HG02678 (cell line): ENCODE data around the gene TMEM121.
A peak's percentile ranks its signal among the peaks of the same experiment; 100 is the strongest.
"Not testable (repeated sequence)": the region's sequence is repeated elsewhere in the genome, so short reads cannot be mapped to it uniquely, and the experiment has no call there.

ENCODE experiments used
- ATAC-seq: cut with Tn5 transposase; IDR thresholded peaks from one replicate; pipeline ENCODE4 v1.9.1; 2021; ENCODE audit warnings: mild to moderate bottlenecking, moderate library complexity; ENCODE audit not compliant: unreplicated experiment

The TMEM121 gene

DNA sequence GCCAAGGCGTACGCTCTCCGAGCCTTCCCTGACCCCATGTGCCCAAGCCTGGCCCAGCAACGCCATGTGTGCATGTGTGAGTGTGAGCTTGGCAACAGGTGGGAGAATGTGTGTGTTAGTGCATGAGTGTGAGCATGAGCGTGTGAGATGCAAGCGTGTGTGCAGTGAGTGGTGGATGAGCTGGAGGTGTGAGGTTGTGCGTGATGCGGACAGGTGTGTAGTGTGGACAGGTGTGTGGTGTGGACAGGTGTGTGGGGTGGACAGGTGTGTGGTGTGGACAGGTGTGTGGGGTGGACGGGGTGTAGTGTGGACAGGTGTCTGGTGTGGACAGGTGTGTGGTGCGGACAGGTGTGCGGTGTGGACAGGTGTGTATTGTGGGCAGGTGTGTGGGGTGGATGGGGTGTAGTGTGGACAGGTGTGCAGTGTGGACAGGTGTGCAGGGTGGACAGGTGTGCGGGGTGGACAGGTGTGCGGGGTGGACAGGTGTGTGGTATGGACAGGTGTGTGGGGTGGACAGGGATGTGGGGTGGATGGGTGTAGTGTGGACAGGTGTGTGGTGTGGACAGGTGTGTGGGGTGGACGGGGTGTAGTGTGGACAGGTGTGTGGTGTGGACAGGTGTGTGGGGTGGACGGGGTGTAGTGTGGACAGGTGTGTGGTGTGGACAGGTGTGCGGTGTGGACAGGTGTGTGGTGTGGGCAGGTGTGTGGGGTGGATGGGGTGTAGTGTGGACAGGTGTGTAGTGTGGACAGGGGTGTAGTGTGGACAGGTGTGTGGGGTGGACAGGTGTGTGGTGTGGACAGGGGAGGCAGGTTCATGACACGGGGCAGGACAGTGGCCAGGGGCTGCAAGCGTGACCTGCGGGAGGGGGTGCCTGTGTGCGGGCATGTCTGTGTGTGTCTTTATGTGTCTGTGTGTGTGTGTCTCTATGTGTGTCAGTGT, 41.1 kb downstream of the TMEM121 start:
- ATAC-seq, result not testable (repeated sequence)

DNA sequence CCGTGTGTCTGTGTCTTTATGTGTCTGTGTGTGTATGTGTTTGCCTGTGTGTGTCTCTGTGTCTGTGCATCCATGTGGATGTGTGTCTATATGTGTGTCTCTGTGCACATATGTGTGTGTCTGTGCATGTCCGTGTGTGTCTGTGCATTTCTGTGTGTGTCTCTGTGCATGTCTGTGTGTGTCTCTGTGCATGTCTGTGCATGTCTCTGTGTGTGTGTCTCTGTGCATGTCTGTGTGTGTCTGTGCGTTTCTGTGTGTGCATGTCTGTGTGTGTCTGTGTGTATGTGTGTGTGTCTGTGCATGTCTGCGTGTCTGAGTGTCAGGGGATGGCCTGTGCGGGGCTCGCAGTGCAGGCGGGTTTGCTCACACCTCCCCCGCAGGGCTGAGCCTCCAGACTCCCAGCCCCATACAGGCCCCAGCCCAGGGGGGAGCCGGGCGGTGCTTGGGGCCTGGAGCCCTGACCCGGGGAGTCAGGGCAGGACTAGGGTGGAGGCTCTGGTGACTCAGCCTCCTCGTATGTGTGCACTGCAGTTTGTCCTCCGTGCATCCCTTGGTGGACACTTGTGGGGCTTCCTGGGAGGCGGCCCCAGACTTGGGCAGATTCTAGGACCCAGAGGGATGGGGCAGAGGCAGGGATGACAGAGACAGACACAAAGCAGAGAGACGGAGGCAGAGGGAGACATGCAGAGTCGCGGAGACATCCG, 41.9 kb downstream of the TMEM121 start:
- ATAC-seq, result not testable (repeated sequence)

DNA sequence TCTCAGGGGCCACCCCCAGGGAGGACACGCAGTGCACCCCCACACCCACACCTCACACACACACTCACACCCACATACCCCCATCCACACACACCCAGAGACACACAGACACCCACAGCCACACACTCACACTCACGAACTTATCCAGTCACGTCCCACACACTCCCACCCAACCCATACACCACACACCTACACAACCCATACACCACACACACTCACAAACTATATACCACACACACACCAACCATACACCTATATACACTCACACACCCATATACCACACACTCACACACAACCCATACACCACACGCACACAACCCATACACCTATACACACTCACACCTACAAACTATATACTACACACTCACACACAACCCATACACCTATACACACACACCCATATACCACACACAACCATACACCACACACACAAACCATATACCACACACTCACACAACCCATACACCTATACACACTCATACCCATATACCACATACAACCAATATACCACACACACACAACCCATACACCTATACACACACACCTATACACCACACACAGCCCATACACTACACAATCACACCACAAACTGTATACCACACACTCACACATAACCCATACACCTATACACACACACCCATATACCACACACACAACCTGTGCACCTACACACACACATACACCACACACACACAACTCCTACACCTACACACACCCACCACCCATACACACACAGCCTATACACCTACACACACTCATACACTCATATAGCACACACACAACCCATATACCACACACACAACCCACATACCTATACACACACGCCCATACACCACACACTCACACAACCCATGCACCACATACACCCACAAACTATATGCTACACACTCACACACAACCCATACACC, 42.7 kb downstream of the TMEM121 start:
- no peak for ATAC-seq

DNA sequence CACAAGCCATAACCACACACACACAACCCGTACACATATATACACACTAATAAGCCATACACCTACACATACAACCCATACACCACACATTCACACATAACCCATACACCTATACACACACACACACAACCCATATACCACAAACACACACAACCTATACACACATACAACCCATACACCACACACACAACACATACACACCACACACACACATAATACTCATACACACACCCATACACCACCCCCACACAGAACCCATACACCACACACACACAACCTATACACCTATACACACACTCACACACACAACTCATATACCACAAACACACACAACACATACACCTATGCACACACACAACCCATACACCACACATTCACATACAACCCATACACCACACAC, 44.1 kb downstream of the TMEM121 start:
- no peak for ATAC-seq

DNA sequence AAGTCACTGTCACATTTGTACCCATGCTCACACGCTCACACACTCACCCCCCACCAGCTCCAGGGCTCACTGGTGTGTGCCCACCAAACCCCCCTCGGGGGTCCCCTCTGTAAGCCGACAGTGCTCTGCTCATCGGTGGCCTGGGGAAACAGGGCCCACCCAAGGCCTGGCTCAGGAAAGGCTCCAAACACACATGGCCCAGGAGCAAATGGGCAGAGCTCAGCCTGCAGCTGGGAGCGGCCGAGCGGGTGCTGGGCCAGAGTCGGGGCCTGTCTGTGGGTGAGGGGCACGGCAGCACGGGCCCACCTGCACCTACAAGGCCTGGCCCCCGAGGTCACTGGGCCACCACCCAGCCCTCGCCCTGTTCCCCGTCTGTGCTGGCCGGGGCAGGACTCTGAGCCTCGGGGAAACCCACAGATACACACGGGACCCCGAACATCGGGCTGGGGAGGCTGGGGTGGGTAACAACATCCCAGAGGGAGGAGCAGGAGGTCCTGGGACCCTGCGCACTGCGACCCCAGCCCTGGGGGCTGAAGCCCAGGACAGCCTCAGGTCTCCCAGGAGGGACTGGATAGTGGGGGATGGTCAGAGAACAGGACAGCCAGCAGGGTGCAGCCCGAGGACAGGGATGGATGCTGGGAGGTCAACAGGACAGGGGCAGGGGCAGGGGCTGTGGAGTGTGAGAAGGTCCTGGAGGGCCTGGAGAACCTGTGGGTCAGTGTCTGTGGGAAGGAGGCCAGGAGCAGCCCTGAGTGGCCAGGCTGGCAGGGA, 45.0 kb downstream of the TMEM121 start:
- not testable (repeated sequence) for ATAC-seq

DNA sequence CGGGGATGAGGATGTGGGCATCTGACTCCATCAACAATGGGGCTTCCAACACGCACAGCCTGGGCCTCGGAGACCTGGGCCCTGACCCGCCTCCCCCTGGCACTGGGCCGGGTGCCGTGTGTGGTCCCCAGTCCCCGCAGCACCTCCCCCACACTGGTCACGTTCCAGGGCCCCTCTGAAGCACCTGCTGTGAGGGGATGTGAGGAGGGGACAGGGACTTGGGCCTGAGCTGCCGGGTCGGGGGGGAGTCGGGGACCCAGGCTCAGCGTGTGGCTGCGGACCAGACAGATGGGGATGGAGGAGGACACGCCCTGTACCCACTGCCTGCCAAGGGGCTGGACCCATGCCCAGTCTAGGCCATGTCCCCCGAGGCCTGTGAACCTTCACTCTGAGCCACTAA, 45.7 kb downstream of the TMEM121 start:
- not testable (repeated sequence) for ATAC-seq

DNA sequence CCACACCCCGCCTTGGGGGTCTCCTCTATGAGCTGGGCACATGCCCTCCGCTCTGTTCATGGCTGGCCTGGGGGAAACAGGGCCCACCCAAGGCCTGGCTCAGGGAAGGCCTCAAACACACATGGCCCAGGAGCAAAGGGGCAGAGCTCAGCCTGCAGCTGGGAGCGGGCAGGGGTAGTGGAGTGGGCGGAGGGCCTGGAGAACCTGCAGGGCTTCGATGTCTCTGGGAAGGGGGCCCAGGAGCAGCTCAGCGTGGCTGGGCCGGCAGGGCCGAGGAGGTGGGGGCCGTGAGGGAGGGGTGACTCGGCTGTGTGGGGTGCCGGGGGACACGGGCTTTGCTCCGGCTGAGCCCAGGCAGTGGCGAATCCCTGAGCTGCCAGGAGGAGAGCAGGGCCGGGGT, 47.5 kb downstream of the TMEM121 start:
- not testable (repeated sequence) for ATAC-seq

DNA sequence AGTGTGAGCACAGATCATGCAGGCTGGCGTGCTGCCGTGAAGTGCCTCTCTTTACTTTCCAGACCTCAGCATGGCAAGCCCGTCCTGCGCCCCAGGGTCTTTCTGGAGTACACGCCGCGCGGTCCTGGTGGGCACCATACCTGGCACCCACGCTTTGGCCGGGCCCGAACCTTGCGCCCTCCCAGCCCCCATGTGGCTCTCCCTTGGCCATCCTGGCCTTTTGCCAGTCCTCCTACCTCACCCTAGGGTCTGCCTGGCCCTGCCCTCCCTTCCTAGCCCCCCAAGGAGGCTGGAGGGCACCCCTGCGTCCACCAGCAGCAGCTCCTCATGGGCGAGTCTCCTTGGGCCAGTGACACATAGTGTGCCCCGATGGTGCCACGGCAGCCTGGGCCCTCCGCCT, 48.0 kb downstream of the TMEM121 start:
- ATAC-seq, result not testable (repeated sequence)

DNA sequence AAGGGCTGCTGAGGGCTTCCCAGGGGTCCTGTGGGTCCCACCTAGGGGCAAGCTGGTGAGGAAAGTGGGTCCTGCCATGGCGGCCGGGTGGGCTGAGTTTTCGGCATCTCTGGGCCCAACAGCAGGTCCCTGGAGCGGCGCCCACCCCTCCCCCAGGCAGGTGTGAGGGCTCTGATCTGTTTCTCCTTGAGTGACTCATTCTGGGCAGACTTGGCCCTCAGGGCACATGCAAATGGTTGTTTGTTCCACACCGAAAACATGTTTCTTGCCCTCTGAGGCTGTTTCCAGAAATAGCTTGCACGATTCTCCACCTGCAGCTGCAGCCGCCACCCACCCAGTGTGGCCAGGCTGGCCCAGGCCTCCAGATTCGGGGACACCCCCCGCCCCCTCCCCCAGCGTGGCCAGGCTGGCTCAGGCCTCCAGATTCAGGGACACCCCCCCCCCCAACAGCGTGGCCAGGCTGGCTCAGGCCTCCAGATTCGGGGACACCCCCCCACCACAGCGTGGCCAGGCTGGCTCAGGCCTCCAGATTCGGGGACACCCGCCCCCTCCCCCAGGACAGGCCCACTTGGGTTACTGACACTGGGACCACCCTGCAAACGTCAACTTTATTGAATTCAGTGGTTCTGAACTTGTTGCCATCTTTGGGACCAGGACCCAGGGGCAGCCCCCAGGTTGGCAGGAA, 48.8 kb downstream of the TMEM121 start:
- ATAC-seq, result peak; percentile 54

DNA sequence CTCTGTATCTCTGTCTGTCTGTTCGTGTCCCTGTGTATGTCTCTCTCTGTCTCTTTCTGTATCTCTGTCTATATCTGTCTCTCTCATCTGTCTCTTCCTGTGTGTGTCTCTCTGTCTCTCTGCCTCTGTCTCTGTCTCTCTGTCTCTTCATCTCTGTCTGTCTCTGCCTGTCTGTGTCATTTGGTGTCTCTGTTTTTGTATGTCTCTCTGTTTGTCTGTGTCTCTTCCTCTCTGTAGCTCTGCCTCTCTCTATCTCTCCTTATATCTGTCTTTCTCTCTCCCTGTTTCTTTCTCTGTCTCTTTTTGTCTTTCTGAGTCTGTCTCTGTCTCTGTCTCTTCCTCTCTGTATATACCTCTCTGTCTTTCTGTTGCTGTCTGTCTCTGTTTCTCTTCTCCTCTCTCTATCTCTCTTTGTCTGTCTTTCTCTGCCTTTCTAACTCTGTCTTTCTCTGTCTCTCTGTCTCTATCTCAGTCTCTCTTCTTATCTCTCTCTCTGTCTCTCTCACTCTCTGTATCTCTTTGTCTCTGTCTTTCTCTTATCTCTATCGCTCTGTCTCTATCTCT, 50.2 kb downstream of the TMEM121 start:
- no peak for ATAC-seq

DNA sequence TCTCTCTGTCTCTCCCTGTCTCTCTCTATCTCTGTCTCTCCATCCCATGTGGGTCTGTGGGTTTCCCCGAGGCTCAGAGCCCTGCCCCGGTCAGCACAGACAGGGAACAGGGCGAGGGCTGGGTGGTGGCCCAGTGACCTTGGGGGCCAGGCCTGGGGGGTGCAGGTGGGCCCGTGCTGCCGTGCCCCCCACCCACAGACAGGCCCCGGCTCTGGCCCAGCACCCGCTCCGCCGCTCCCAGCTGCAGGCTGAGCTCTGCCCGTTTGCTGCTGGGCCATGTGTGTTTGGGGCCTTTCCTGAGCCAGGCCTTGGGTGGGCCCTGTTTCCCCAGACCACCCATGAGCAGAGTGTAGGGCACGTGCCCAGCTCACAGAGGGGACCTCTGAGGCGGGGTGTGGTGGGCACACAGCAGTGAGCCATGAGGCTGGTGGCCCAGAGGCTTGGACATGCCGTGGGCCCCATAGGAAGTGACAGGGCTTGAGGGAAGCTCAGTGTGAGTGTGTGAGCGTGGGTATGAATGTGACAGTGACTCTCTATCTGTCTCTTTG, 51.0 kb downstream of the TMEM121 start:
- no peak for ATAC-seq

DNA sequence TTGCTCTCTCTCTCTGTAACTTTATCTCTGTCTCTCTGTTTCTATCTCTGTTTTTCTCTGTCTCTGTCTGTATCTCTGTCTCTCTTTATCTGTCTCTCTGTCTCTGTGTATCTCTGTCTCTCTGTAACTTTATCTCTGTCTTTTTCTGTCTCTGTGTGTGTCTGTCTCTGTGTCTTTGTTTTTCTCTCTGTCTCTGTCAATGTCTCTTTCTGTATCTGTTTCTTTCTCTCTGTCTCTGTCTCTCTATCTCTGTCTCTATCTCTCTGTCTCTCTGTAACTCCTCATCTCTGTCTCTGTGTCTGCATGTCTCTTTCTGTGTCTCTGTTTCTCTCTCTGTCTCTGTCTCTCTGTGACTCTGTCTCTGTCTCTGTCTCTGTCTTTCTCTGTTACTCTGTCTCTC, 51.7 kb downstream of the TMEM121 start:
- ATAC-seq, result no peak

DNA sequence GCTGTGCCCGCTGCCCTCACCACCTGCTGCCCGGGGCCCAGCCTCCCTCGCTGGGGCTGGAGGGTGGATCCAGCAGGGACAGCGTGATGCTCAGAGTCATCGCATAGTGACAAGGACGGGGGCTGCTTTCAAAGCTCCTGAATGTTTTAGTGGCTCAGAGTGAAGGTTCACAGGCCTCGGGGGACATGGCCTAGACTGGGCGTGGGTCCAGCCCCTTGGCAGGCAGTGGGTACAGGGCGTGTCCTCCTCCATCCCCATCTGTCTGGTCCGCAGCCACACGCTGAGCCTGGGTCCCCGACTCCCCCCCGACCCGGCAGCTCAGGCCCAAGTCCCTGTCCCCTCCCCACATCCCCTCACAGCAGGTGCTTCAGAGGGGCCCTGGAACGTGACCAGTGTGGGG, 52.8 kb downstream of the TMEM121 start:
- ATAC-seq, result not testable (repeated sequence)
